Measurements from ENCODE around the gene CPSF4L.

The CPSF4L gene

DNA sequence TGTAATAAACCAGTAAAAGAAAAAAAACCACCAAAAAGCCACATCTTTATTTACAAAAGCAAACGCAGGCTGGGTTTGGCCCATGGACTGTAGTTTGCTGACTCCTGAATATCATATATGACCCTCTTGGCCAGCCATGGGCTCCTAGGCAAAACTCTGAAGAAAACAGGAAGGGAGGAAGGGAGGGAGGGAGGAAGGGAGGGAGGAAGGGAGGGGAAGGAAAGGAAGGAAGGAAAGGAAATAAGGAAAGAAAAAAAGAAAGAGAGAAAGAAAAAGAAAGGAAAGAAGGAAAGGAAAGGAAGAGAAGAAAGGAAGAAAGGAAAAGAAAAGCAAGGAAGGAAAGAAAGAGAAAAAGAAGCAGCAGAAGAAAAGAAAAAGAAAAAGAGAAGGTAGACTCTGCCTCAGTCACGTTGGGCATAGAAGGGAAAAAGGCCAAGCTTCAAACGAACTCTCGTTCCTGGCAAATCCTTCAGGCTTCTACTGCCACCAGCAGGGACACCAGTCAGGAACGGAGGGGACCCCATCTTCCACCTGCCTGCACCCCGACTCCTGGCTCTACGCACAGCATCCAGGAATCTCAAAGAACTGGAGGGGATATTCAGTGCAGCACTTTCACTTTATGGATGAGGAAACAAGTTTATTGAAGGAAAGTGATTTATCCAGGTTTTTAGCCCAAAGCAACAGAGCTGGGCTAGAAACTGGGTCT lies 28.0 kb upstream of the CPSF4L start:
- no peak for DNase-seq (ENCODE audit: low read depth)

DNA sequence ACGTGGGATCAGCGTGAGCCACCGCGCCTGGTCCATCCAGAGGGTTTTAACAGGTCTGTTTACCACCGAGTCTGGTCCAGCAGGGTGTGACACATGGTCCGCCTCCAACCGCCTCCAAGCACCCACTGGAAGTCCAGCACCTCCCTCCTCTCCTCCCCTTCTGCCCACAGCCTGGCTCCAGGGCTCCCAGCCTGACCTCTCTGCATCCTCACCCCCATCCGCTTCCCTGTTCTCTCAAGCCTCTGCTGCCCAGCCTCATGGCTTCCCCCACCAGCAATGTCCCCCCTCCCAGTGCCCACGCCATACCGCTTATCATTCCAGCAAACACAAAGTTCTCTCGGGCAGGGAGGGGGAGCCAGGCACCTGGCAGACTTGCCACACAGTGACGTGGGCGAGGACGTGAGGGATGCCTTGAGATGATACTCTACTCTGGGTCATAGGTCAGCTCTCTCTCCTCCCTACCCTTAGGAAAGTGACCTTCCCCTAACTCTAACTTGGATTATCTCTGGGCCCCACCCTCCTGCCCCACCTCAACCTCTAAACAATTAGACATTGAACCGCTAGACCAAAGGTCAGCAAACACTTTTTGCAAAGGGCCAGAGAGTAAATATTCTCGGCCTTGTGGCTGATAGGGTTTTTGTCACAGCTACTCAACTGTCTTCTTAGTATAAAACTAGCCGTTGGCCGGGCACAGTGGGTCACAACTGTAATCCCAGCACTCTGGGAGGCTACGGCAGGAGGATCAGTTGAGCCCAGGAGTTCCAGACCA lies 27.0 kb upstream of the CPSF4L start:
- DNase-seq (ENCODE audit: low read depth) = no peak

DNA sequence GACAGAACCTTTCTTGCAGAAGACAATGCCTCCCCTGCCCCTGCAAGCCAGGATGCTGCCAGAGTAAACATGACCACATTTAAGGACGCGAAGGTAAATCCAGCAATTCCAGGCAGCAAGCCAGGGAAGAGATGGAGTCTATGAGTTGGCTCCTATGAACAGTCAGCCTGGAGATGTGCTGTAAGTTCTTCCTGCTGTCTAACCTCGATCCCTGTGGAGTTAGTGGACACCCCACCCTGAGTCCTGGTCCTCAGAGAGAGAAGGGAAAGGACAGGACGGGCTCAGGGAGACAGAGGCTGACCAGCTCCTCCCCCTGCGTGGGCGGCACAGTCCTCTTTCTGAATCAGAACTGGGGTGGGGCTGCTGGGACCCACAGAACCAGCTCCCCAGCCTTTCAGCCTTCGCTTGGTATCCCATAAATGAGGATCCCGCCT lies 25.2 kb upstream of the CPSF4L start:
- DNase-seq (ENCODE audit: low read depth) = no peak

DNA sequence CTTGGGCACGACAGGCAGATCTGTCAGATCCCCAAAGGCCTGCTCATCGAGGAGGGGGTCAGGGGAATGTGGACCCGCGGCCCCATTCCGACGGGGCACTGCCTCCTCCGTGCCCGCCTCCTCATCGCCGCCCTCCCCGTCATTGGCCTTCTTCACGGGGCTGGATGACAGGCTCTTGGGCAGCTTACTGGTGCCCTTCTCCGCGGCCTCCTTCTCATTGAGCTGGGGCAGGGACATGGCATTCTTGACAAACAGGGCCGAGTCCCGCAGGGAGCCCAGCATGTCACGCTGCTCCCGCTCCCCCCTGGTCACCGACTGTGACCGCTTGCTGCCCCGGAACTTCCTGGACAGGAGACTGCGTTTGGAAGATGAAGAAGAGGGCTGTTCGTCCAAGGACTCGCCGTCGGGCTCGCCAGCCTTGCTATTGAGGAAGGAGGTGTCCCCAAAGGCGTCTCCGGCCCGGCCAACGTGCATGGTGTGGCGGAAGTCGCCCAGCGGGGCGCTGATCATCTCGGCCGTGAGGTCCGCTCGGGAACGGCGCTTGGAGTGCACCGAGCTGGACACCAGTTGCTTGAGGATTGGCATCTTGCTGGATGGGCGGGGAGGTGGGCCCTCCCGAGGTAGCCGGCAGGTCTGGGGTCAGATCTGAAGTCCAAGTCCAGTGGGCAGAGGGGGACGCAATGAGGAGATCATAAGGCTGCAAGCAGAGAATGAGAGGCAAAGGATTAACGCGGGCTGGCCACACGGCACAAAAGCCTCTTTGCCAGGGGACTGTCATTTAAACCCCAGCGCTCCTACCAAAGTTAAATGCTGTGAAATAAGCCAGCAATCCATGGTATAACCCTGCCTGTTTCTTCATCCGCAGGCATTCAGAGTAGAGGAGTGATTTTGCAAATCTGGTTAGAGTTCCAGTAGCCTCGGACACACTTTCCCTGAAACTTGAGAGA lies 24.5 kb upstream of the CPSF4L start:
- DNase-seq (ENCODE audit: low read depth) = no peak

DNA sequence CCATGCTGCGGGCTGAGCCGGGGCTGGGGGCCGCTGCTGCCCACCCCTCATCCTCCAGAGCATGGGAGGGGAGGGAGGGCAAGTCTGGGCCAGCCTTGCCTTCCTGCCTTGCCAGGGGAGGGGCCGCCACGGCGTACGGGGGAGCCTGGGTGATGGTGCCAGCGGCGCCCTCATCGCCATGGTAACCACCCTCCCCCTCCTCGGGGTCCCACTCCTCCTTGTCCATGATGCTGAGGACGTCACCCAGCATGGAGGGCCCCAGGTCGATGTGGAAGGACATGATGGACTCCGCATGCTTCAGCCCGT lies 23.9 kb upstream of the CPSF4L start:
- no peak for DNase-seq (ENCODE audit: low read depth)

DNA sequence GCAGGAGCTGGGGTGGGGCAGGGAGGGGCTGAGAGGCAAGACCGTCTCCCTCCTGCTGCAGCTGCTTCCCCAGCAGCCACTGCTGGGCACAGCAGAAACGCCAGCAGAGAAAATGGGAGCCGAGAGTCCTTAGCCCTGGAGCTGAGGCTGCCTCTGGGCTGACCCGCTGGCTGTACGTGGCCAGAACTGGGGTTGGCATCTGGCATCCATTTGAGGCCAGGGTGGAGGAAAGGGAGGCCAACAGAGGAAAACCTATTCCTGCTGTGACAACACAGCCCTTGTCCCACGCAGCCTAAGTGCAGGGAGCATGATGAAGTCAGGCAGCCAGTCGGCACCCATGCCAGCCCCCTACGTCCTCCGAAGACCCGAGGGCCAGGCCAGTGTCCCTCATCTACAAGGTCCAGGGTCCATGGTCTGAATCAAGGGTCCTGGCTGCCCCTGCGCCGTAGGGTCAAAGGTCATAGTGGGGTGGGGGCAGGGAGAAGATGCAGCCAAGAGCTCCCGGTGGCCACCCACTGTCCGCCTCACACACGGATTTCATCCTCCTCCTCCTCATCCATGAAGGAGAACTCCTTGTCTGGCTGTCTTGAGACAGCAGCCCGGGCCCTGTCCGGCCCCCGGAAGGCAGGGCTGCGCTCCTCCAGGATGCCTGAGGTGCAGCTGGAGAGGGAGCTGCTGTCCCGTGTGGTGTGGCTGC lies 23.4 kb upstream of the CPSF4L start:
- DNase-seq (ENCODE audit: low read depth) = no peak

DNA sequence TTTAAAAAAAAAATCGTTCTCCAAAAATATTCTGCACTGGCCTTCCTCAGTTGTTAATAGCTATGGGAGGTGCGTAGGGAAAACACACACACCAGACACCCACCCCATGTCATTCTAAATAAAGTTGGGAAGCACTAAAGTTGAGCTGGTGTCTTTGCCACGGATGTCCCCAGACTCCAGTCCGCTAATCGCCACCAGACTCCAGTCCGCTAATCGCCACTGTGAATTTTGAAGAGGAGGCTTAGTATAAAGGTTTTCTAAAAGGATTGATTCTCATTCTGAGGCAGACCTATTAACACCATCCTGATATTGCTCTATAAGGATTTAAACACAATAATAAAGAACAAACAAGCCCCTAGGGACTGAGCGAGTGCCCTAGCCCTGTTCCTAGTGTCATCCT lies 22.7 kb upstream of the CPSF4L start:
- DNase-seq (ENCODE audit: low read depth) = no peak

DNA sequence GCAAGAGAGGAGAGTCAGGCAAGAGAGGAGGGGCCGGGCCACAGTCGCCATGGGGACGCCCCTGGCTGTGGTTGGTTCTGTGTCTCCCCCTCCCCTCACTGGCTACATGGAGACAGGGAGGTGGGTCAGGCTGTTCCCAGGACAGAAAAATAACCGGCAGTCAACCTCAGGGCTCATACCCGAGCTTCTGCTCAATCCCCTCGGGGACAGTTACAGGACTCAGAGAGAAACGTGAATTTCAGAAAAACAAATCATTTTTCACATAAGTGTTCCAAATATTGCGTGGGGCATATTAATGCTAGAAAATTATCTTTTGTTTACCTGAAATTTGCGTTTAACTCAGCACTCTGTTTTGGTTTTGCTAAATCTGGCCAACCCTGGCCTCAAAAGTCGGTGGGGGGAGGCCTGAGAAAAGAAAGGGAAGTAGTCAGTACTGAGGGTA lies 22.2 kb upstream of the CPSF4L start:
- DNase-seq (ENCODE audit: low read depth) = no peak

DNA sequence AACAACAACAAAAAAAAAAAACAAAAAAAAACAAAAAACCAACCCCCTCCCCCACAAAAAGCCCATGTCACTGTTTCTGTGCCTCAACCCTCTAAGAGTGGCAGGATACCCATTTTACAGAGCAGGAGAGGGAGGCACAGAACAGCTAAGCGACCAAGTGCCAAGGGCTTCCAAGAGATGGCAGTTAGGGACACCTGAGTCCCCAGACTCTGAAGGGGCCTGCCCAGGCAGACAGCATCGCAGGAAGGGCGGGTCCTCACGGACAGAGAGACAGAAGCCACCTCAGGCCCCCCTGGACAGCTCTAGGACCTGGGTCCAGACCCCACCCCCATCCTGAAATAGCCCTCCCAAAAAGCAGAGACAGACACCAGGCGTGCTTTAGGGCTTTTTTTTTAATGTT lies 21.6 kb upstream of the CPSF4L start:
- DNase-seq (ENCODE audit: low read depth) = no peak

DNA sequence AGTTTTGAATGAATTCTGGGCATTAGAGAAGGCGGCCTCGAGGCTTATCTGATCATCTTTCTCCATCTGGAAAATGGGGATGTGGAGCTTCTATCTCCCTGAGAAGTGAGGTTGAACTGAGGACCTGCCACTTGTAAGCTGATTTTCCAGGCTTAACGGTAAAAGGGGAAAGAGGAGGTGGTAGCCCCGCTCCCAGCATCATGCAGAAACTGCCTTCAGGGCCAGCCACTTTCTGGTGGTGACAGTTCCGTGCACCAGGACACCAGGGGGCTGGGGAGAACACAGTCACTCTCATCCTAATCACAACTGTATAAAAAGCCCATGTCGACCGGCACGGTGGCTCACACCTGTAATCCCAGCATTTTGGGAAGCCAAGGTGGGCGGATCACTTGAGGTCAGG lies 20.9 kb upstream of the CPSF4L start:
- no peak for DNase-seq (ENCODE audit: low read depth)

DNA sequence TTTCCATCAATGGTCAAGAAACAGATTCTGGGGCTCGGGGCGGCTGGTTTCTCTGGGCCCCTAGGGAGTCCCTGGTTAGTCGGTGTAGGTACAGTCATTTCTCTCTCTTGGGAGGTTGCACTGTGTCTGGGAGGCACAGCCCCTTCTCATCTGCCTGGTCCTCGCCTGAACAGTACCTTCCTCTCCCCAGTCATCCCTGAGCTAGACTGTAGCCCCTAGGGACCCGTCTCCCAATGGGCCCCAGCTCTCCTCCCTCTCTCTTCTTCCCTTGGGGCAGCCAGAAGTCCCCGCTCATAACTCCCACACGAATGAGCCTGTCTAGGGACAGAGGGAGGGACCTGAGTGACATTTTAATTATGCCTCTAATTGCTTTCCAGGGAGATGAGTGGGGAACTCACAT lies 20.2 kb upstream of the CPSF4L start:
- DNase-seq (ENCODE audit: low read depth) = no peak

DNA sequence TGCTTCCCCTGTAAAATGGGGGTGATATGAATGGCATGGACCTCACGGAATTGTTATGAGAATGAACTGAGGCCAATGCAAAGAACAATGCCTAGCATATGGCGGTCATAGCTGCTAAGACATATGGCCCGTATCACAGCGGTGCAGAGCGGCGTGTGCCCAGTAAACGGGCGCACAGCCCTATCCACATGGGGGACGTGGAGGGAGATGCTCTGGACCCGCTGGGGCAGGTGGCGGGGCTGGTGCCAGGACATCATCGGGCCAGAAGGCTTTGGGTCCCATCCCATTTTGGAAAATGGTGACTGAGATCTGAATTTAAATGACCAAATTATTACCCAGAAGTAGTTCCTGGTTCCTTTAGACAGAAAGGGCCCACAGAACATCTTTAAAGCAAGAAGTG lies 18.5 kb upstream of the CPSF4L start:
- no peak for DNase-seq (ENCODE audit: low read depth)

DNA sequence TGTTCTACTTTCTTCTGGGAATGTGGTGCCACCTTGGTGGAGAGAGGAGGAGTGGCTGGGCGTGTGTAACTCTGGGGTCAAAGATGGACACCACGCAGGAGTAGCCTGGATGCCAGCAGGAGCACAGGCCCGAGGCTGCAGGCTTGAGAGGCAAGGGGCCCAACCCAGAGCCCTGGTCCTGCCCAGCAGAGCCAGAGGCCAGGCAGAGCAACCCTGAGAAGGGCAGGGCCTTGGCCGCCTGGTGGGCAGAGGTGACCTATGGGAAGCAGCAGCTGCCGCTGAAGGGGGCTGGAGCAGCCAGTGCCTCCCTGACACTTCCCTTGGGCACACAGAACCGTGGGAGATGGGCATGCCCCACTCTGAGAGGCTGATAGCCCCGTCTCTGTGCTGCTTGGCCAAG lies 18.0 kb upstream of the CPSF4L start:
- DNase-seq (ENCODE audit: low read depth) = no peak

DNA sequence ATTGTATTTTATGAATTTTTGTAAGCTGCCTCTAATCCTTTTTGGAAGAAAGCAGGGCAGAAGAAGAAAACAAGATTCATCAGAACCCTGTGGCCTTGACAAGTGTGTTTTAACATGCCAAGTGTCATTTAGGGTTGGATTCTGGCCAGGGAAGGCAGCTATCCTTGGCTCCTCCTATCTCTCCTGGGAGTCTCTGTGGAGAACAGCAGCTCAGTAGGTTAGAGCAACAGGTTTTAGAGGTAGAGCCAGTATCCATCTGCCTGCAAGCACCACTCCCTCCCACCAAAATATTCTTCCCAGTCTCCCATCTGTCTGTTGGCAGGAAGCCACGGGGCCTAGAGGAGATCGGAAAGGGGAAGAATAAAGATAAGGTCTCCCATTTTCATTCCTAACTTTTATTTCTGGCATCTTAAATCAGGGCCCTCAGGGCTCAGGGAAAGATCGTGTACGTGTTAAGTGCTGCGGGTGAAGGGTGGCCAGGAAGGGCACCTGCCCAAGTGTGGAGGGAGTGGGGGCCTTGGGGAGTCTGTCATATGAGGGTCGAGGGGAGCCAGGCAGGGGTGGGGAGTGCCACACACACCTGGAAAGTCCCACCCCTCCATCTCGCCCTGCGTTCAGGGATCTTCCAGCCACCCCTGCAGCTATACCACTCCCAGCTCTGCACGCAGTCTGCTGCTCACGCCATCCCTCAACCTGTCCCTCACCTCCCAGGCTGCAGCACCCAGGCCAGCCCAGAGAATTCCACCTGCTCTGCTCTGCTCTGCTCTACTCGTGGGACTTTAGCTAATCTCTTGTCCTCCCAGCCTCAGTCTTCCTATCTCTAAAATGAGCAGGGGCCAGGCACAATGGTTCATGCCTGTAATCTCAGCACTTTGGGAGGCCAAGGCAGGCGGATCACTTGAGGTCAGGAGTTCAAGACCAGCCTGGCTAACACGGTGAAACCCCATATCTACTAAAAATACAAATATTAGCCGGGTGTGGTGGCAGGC lies 17.1 kb upstream of the CPSF4L start:
- DNase-seq (ENCODE audit: low read depth) = no peak

DNA sequence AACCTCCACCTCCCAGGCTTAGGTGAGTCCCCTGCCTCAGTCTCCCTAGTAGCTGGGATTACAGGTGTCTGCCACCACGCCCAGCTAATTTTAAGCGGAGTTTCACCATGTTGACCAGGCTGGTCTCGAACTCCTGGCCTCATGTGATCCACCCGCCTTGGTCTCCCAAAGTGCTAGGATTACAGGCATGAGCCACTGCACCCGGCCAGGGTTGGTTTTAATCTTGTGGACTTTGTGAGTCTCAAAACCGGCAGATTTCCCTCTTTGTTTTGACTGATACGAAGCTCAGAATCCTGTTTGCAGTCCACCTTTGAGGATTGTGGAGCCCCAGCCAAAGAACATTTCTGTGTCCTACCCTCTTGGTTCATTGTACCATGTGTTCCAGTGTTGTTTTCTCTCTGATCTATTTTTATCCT lies 16.4 kb upstream of the CPSF4L start:
- no peak for DNase-seq (ENCODE audit: low read depth)

DNA sequence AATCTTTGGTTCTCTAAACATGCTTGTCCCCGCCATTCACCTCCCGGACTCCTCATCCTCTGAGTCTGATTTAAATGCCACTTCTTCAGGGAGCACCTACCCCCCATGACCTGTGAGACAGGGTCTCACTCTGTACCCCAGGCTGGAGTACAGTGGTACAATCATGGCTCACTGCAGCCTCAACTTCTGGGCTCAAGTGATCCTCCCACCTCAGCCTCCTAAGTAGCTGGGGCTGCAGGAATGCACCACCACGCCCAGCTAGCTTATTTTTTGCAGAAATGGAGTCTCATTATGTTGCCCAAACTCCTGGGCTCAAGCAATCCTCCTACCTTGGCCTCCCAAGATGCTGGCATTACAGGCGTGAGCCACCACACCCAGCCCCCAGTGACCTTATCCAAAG lies 12.8 kb upstream of the CPSF4L start:
- no peak for DNase-seq (ENCODE audit: low read depth)

DNA sequence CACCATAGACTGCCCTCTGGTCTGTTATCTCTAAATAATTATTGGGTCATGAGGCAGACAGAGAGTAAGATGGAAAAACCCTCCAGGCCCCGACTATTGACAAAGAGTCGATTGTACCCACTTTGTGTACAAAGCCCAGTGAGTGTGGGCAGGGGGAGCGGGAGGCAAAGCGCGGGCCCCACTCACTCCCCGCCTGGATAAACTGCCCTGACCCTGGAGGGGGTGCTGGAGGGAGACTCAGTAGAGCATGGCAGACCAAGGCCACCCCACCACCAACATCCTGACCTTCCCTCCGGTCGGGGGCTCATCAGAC lies 11.2 kb upstream of the CPSF4L start:
- no peak for DNase-seq (ENCODE audit: low read depth)

DNA sequence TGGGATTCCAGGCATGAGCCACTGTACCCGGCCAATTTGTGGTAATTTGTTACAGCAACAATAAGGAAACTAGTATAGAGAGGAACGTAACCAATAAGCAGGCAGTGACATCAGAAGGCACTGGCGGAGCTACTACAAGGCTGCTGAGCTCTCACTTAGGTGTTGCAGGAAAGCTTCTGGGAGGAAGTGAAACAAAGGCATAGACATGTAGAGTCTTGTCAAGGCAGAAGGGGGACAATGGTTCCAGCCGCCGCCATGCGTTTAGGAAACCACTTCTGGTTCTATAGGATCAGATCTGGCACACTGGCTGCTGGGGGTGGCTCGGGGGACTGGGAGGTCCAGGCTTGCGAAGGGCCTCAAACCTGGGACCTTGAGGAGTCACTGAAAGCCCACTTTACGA lies 9.4 kb upstream of the CPSF4L start:
- no peak for DNase-seq (ENCODE audit: low read depth)

DNA sequence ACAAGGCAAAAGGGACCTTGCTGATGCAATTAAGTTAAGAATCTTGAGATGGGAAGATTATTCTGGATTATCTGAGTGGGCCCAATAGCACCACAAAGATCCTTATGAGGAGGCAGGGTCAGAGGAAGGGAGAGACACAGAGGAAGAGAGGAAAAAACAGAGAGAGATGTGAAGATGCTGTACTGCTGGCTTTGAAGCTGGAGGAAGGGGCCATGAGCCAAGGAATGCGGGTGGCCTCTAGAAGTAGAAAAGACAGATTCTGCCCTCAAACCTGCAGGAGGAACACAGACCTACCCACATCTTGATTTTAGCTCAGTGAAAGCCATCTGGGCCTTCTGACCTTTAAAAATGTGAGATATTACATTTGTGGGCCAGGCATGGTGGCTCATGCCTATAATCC lies 8.1 kb upstream of the CPSF4L start:
- DNase-seq (ENCODE audit: low read depth) = no peak

DNA sequence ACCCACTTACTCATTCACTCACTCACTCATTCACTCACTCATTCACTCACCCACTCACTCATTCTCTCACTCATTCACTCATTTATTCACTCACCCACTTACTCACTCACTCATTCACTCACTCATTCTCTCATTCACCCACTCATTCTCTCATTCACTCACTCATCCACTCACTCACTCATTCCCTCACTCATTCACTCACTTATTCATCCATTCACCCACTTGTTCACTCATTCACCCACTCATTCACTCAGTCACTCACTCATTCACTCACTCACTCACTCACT lies 7.6 kb upstream of the CPSF4L start:
- no peak for DNase-seq (ENCODE audit: low read depth)

DNA sequence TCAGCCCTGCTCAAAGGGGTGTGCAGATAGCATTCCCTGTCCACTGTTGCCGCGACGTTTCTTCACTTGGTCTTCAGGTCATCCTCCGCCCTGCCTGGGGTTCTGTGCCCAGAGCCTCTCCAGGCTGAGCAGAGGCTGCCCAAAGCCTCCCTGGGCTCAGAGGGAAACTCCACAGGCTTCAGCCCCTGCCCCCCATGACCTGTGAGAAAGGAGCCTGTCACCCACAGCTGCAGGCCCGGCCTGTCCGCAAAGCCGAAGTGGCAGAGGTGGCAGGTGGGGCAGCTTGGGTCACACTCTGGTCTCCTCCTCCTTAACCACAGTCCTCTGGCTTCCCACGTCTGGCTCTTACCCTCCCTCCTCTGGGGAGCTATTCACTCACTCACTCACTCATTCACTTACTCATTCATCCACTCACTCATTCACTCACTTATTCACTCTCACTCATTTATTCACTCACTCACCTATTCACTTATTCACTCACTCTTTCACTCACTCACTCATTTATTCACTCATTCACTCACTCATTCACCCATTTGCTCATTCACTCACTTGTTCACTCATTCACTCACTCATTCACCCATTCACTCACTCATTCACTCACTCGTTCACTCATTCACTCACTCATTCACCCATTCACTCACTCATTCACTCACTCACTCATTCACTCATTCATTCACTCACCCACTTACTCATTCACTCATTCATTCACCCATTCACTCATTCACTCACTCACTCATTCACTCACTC lies 7.1 kb upstream of the CPSF4L start:
- DNase-seq (ENCODE audit: low read depth) = no peak
